Thoracic aorta (tissue), 2 donors: ENCODE results near the gene ABCC9. TPM values are rescaled to one million over a fixed set of nuclear protein-coding genes. Genes with fewer than 3 reads are reported as not detected.

Source experiments
- ATAC-seq: fragments of 150-250 bp; one replicate; pipeline ENCODE4 v1.8.0; 2017; ENCODE audit warnings: low read depth; ENCODE audit not compliant: insufficient number of reproducible peaks, low FRiP score
- DNase-seq: peaks from one replicate; pipeline ENCODE4 v3.0.0-alpha.2; 2020; ENCODE audit warnings: low spot score
- H3K27ac ChIP-seq, 2 donors: fragments of 200-600 bp; sonication (generic); 1 replicate in 1 of 2; 2 replicates in 1 of 2; pipeline ENCODE4 v1.5.1; 2016; ENCODE audit warnings: mild to moderate bottlenecking in 2 of 2, moderate library complexity in 2 of 2
- H3K27me3 ChIP-seq: fragments of 200-600 bp; sonication (generic); replicated peaks from 2 replicates; pipeline ENCODE4 v1.6.0; 2016; ENCODE audit warnings: mild to moderate bottlenecking; ENCODE audit not compliant: insufficient read depth
- H3K36me3 ChIP-seq: fragments of 200-600 bp; sonication (generic); one replicate; pipeline ENCODE4 v1.5.1; 2016
- H3K4me1 ChIP-seq, 2 donors: fragments of 200-600 bp; sonication (generic); 1 replicate in 1 of 2; 2 replicates in 1 of 2; pipeline versions ENCODE4 v1.5.1 to v1.6.0; 2016; ENCODE audit warnings: low read depth in 2 of 2, mild to moderate bottlenecking in 1 of 2; ENCODE audit not compliant: control insufficient read depth in 1 of 2
- H3K4me3 ChIP-seq: fragments of 200-600 bp; sonication (generic); 2 replicates; pipeline ENCODE4 v1.5.1; 2016; ENCODE audit warnings: mild to moderate bottlenecking
- H3K9me3 ChIP-seq: fragments of 200-600 bp; sonication (generic); 2 replicates; pipeline ENCODE4 v1.5.1; 2016
- total RNA-seq, 2 donors: library from RNA; depleted of rRNA; stranded (reverse); fragments of >200 nt; gene quantifications; one replicate each; pipeline versions ENCODE4 v1.1.0 to v1.2.3, GENCODE V29; 2016
- TF ChIP-seq, protein P1 (sequence below): fragments of 200-600 bp; sonication (generic); IDR thresholded peaks from one replicate; pipeline ENCODE4 v1.5.1; 2019; ENCODE audit warnings: antibody characterized with exemption

ABCC9 gene
- total RNA-seq, 2 donors from 2014 or later, result 19.6 to 42.6 TPM

DNA sequence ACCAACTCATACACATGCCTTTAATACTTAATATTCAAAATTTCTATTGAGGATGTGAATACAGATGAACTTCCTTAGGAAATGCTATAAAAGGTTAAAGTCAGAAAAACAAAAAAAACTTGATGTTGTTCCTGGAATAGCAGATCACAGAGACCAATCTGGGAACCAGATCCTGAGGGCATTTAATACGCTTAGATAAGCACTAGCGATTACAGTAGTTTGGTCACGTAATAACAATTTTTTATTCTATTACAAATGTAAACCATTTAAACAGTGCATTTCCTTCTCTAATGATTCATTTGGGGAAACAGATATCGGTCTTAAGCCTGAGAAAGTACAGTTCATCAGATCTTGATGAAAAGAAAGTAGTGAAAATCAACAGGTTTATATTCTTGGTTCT lies 30.8 kb upstream of the ABCC9 start:
- DNase-seq (no peak), ATAC-seq (no peak)
- TF ChIP-seq, protein P1, sequence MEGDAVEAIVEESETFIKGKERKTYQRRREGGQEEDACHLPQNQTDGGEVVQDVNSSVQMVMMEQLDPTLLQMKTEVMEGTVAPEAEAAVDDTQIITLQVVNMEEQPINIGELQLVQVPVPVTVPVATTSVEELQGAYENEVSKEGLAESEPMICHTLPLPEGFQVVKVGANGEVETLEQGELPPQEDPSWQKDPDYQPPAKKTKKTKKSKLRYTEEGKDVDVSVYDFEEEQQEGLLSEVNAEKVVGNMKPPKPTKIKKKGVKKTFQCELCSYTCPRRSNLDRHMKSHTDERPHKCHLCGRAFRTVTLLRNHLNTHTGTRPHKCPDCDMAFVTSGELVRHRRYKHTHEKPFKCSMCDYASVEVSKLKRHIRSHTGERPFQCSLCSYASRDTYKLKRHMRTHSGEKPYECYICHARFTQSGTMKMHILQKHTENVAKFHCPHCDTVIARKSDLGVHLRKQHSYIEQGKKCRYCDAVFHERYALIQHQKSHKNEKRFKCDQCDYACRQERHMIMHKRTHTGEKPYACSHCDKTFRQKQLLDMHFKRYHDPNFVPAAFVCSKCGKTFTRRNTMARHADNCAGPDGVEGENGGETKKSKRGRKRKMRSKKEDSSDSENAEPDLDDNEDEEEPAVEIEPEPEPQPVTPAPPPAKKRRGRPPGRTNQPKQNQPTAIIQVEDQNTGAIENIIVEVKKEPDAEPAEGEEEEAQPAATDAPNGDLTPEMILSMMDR, result no peak
- no peaks in the 10 kb centered on the region for H3K36me3 ChIP-seq
- H3K4me1 ChIP-seq, result peaks cover 0 to 17% of the 10 kb centered on the region in 2 donors
- H3K4me3 ChIP-seq, result no peak overlapping the region
- no peaks in the 10 kb centered on the region for H3K9me3 ChIP-seq
- no peaks in the 10 kb centered on the region for H3K27me3 ChIP-seq
- no peak overlapping the region for H3K27ac ChIP-seq

DNA sequence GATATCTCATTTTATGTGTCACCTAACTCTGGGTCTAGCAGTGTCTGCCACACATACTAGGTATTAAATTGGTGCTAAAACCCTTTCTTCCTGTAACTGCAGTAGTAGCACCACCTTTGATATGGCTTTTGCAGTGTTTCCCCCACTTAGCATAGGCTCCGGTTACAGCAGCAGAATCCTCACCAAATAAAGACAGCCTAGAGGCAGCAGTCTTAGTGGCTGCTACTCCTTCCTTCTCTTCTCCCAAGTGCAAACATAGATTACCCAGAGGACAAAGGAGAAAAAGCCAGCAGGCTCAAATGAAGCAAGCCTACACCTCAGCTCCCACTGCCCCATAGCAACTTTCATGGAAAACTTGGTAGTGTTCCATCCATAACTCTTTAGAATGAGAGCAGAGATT lies 30.1 kb upstream of the ABCC9 start:
- DNase-seq, result no peak
- TF ChIP-seq, protein P1, result no peak
- no peaks in the 10 kb centered on the region for H3K9me3 ChIP-seq
- H3K27me3 ChIP-seq, result no peaks in the 10 kb centered on the region
- H3K4me1 ChIP-seq, result peaks cover 0 to 17% of the 10 kb centered on the region in 2 donors
- H3K27ac ChIP-seq, result no peak overlapping the region
- ATAC-seq, result no peak
- no peaks in the 10 kb centered on the region for H3K36me3 ChIP-seq
- no peak overlapping the region for H3K4me3 ChIP-seq

DNA sequence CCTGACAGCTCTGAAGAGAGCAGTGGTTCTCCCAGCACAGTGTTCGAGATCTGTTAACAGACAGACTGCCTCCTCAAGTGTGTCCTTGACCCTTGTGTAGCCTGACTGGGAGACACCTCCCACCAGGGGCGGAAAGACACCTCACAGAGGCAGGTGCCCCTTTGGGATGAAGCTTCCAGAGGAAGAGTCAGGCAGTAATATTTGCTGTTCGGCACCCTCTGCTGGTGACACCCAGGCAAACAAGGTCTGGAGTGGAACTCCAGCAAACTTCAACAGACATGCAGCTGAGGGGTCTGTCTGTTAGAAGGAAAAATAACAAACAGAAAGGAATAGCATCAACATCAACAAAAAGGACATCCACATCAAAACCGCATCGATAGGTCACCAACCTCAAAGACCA lies 21.6 kb upstream of the ABCC9 start:
- no peaks in the 10 kb centered on the region for H3K36me3 ChIP-seq
- H3K4me3 ChIP-seq, result no peak overlapping the region
- TF ChIP-seq, protein P1, result no peak
- H3K27me3 ChIP-seq, result no peaks in the 10 kb centered on the region
- H3K27ac ChIP-seq, result no peak overlapping the region
- no peaks in the 10 kb centered on the region for H3K9me3 ChIP-seq
- no peak for ATAC-seq
- no peak for DNase-seq
- H3K4me1 ChIP-seq, result no peaks in the 10 kb centered on the region

DNA sequence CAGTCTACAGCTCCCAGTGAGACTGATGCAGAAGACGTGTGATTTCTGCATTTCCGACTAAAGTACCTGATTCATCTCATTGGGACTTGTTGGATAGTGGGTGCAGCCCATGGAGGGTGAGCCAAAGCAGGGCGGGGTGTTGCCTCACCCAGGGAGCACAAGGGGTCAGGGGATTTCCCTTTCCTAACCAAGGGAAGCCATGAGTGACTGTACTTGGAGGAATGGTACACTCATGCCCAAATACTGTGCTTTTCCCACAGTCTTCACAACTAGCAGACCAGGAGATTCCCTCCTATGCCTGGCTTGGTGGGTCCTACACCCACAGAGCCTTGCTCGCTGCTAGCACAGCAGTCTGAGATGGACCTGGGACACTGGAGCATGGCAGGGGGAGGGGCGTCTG lies 21.0 kb upstream of the ABCC9 start:
- ATAC-seq, result no peak
- Histone ChIP-seq H3K36me3 (no peaks in the 10 kb centered on the region), H3K4me1 (no peaks in the 10 kb centered on the region), H3K27me3 (no peaks in the 10 kb centered on the region), H3K9me3 (no peaks in the 10 kb centered on the region), H3K27ac (no peak overlapping the region), H3K4me3 (no peak overlapping the region)
- TF ChIP-seq, protein P1, result no peak
- no peak for DNase-seq

DNA sequence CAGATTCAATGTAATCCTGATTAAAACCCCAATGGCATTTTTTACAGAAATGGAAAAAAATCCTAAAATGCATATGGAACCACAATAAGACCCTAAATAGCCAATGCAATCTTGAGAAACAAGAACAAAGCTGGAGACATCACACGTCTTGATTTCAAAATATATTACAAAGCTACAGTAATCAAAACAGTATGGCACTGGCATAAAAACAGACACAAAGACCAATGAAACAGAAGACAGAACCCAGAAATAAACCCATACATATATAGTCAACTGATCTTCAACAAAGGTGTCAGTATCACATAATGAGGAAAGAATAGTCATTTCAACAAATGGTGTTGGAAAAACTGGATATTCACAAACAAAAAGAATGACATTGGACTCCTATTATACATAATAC lies 9.4 kb upstream of the ABCC9 start:
- H3K27ac ChIP-seq, result no peak overlapping the region
- no peak for ATAC-seq
- TF ChIP-seq, protein P1, result no peak

More for the DNA sequence above, 9.4 kb upstream of the ABCC9 start:
- Histone ChIP-seq H3K27me3 (no peaks in the 10 kb centered on the region), H3K9me3 (peaks cover 18% of the 10 kb centered on the region), H3K4me1 (no peaks in the 10 kb centered on the region), H3K36me3 (no peaks in the 10 kb centered on the region), H3K4me3 (no peak overlapping the region)
- no peak for DNase-seq
